GM18867 (cell line): ENCODE data around the gene CLCN6.

Source experiments
- ATAC-seq: cut with Tn5 transposase; IDR thresholded peaks from one replicate; pipeline ENCODE4 v1.9.1; 2021; ENCODE audit warnings: mild to moderate bottlenecking, moderate library complexity; ENCODE audit not compliant: unreplicated experiment

Gene CLCN6

GRCh38 chr1:11847667-11848372 lies 41.8 kb downstream of the CLCN6 start, which contains the start of gene NPPA:
Gene NPPA, minus strand, starts transcription at chr1:11847783. Its CDS starts 99 bp downstream, at chr1:11847684.
- no peak for ATAC-seq

GRCh38 chr1:11848373-11848700 lies 42.3 kb downstream of the CLCN6 start:
- ATAC-seq = no peak

- no peak for ATAC-seq
These were observed 44.2 kb downstream of the CLCN6 start for GRCh38 chr1:11850156-11850555.

GRCh38 chr1:11851180-11851579 lies 45.2 kb downstream of the CLCN6 start:
- ATAC-seq = no peak

GRCh38 chr1:11854519-11854918 lies 48.5 kb downstream of the CLCN6 start:
- no peak for ATAC-seq

GRCh38 chr1:11855430-11855829 lies 49.4 kb downstream of the CLCN6 start:
- ATAC-seq = no peak

- no peak for ATAC-seq
These were observed 50.7 kb downstream of the CLCN6 start for GRCh38 chr1:11856698-11857097.

GRCh38 chr1:11857164-11857851 lies 51.3 kb downstream of the CLCN6 start:
- ATAC-seq = no peak

GRCh38 chr1:11858158-11858557 lies 52.2 kb downstream of the CLCN6 start:
- ATAC-seq = no peak

GRCh38 chr1:11858613-11858967 lies 52.6 kb downstream of the CLCN6 start, which contains the start of gene NPPB:
Gene NPPB, minus strand, starts transcription at chr1:11858945. Its CDS starts 112 bp downstream, at chr1:11858833.
- no peak for ATAC-seq

- no peak for ATAC-seq
These were observed 53.2 kb downstream of the CLCN6 start for GRCh38 chr1:11858968-11859871.

- ATAC-seq = no peak
These were observed 54.1 kb downstream of the CLCN6 start for GRCh38 chr1:11860083-11860482.

- ATAC-seq = no peak
These were observed 54.6 kb downstream of the CLCN6 start for GRCh38 chr1:11860587-11860986.

GRCh38 chr1:11862890-11863289 lies 56.9 kb downstream of the CLCN6 start:
- no peak for ATAC-seq

- no peak for ATAC-seq
These were observed 62.5 kb downstream of the CLCN6 start for GRCh38 chr1:11868331-11868980.

GRCh38 chr1:11869104-11869503 lies 63.1 kb downstream of the CLCN6 start:
- no peak for ATAC-seq

- no peak for ATAC-seq
These were observed 63.7 kb downstream of the CLCN6 start for GRCh38 chr1:11869650-11870207.

GRCh38 chr1:11872545-11872944 lies 66.6 kb downstream of the CLCN6 start:
- ATAC-seq = no peak

- no peak for ATAC-seq
These were observed 67.6 kb downstream of the CLCN6 start for GRCh38 chr1:11873395-11874257.

GRCh38 chr1:11874258-11874562 lies 68.2 kb downstream of the CLCN6 start:
- no peak for ATAC-seq
